Measurements from ENCODE around the gene ITPR2.

ITPR2 gene

GRCh38 chr12:26661399-26661798 lies 171.6 kb downstream of the ITPR2 start:
- no peak for DNase-seq (ENCODE audit: low spot score)
- TF ChIP-seq CTCF (conservative IDR thresholded peaks at IDR 0.05; ENCODE audit: low read depth): no peak
- POLR2A ChIA-PET (ENCODE audit: low non-redundant PET): no interaction called here
- CTCF ChIA-PET: no interaction called here
- no peak overlapping the region for H3K27ac ChIP-seq

- DNase-seq (ENCODE audit: low spot score): no peak
- CTCF ChIA-PET: no interaction called here
These were observed 173.1 kb downstream of the ITPR2 start for GRCh38 chr12:26659930-26660329.

GRCh38 chr12:26658991-26659390 lies 174.0 kb downstream of the ITPR2 start:
- no peak for DNase-seq (ENCODE audit: low spot score)
- no peak overlapping the region for H3K27ac ChIP-seq
- no peak for TF ChIP-seq CTCF (conservative IDR thresholded peaks at IDR 0.05; ENCODE audit: low read depth)
- CTCF ChIA-PET: no interaction called here
- POLR2A ChIA-PET (ENCODE audit: low non-redundant PET): no interaction called here

More at GRCh38 chr12:26659930-26660329, 173.1 kb downstream of the ITPR2 start:
- POLR2A ChIA-PET (ENCODE audit: low non-redundant PET): no interaction called here
- no peak for TF ChIP-seq CTCF (conservative IDR thresholded peaks at IDR 0.05; ENCODE audit: low read depth)
- H3K27ac ChIP-seq: no peak overlapping the region

GRCh38 chr12:26654623-26655022 lies 178.4 kb downstream of the ITPR2 start:
- TF ChIP-seq CTCF (conservative IDR thresholded peaks at IDR 0.05; ENCODE audit: low read depth): no peak
- ChIA-PET POLR2A (ENCODE audit: low non-redundant PET) (no interaction called here), CTCF (no interaction called here)
- DNase-seq (ENCODE audit: low spot score): no peak
- H3K27ac ChIP-seq: no peak overlapping the region

- H3K27ac ChIP-seq: no peak overlapping the region
- DNase-seq (ENCODE audit: low spot score): peak; percentile 14
- peak; percentile 31; the same call in 1 of the 2 replicates for TF ChIP-seq CTCF (conservative IDR thresholded peaks at IDR 0.05; ENCODE audit: low read depth)
- ChIA-PET POLR2A (ENCODE audit: low non-redundant PET) (no interaction called here), CTCF (interaction anchor here (0.6 to 0.7 kb wide), 3 partner anchors 55 to 388 kb away, joined by 3 read pairs; no protein-coding TSS in a partner anchor)
These were observed 181.3 kb downstream of the ITPR2 start for GRCh38 chr12:26651566-26652188.

- TF ChIP-seq CTCF (conservative IDR thresholded peaks at IDR 0.05; ENCODE audit: low read depth): no peak
- POLR2A ChIA-PET (ENCODE audit: low non-redundant PET): no interaction called here
- CTCF ChIA-PET: no interaction called here
- no peak overlapping the region for H3K27ac ChIP-seq
- no peak for DNase-seq (ENCODE audit: low spot score)
These were observed 182.0 kb downstream of the ITPR2 start for GRCh38 chr12:26651036-26651435.

All from RWPE1 (cell line).